Activated CD8-positive, alpha-beta memory T cell treated with anti-CD3 and anti-CD28 coated beads, Interleukin-2, amount 10 ng/mL, durations not matched to agents 7 days and 5 days (primary cell): ENCODE data around the gene JDP2. TPM values are rescaled to one million over a fixed set of nuclear protein-coding genes. Genes with fewer than 3 reads are reported as not detected.

Source experiments
- ATAC-seq: fragments of 150-1000 bp; cut with Tn5 transposase; one replicate; pipeline ENCODE4 v1.10.0; 2021; ENCODE audit warnings: moderate library complexity
- CTCF ChIA-PET: fragments of 350-600 bp; sonication (Branson Sonifier 250); formaldehyde crosslinking; loops from one replicate; lab custom pipeline; 2021; ENCODE audit warnings: antibody characterized with exemption; lab: Charles Lee
- DNase-seq: peaks from one replicate; pipeline ENCODE4 v3.0.0-alpha.2; 2020
- H3K27ac Mint-ChIP-seq: one replicate; pipeline ENCODE4 v1.8.0; 2021; ENCODE audit warnings: mild to moderate bottlenecking, mixed read lengths
- H3K27me3 Mint-ChIP-seq: one replicate; pipeline ENCODE4 v1.8.0; 2021; ENCODE audit warnings: mixed read lengths
- H3K36me3 Mint-ChIP-seq: one replicate; pipeline ENCODE4 v1.8.0; 2021; ENCODE audit warnings: mild to moderate bottlenecking, mixed read lengths
- H3K4me1 Mint-ChIP-seq: one replicate; pipeline ENCODE4 v1.8.0; 2021; ENCODE audit warnings: mixed read lengths
- H3K4me3 Mint-ChIP-seq: one replicate; pipeline ENCODE4 v1.8.0; 2021; ENCODE audit warnings: mild to moderate bottlenecking, moderate library complexity, mixed read lengths
- H3K9me3 Mint-ChIP-seq: one replicate; pipeline ENCODE4 v1.8.0; 2022; ENCODE audit warnings: low read depth, mixed read lengths
- total RNA-seq, 2 experiments: library from RNA; stranded (reverse); gene quantifications; one replicate each; pipeline ENCODE4 v1.2.3, GENCODE V29; 2021

Gene JDP2
- total RNA-seq, 2 experiments from 2014 or later, result 0.75 to 1.1 TPM

GRCh38 chr14:75493592-75494087 is 65.8 kb downstream of the JDP2 start:
- DNase-seq (peak; percentile 40), ATAC-seq (no peak)
- Mint-ChIP-seq H3K27ac (no peak overlapping the region), H3K27me3 (no peaks in the 10 kb centered on the region), H3K36me3 (peaks cover 12% of the 10 kb centered on the region), H3K9me3 (peaks cover 3% of the 10 kb centered on the region), H3K4me3 (no peak overlapping the region), H3K4me1 (peaks cover 74% of the 10 kb centered on the region)
- CTCF ChIA-PET, result interaction anchor here (1.1 to 9.1 kb wide), 5 partner anchors 22 to 188 kb away, joined by 3 to 157 read pairs (median 51); no protein-coding TSS in a partner anchor

- peaks cover 3% of the 10 kb centered on the region for H3K9me3 Mint-ChIP-seq
- H3K4me1 Mint-ChIP-seq, result peaks cover 76% of the 10 kb centered on the region
- DNase-seq (peak; percentile 39), ATAC-seq (no peak)
- peaks cover 11% of the 10 kb centered on the region for H3K36me3 Mint-ChIP-seq
- no peak overlapping the region for H3K4me3 Mint-ChIP-seq
- CTCF ChIA-PET, result interaction anchor here (1.4 to 9.1 kb wide), 6 partner anchors 7 to 187 kb away, joined by 4 to 141 read pairs (median 50); partner anchors contain the start of gene BATF
- H3K27me3 Mint-ChIP-seq, result no peaks in the 10 kb centered on the region
- H3K27ac Mint-ChIP-seq, result peak overlapping the region; percentile 65
Measured at GRCh38 chr14:75494896-75495295, 67.1 kb downstream of the JDP2 start.

GRCh38 chr14:75495399-75495798 is 67.6 kb downstream of the JDP2 start:
- ATAC-seq, result no peak
- peaks cover 73% of the 10 kb centered on the region for H3K4me1 Mint-ChIP-seq
- peak overlapping the region; percentile 65 for H3K27ac Mint-ChIP-seq
- CTCF ChIA-PET, result interaction anchor here (1.0 to 9.1 kb wide), 9 partner anchors 7 to 364 kb away, joined by 3 to 141 read pairs (median 47); partner anchors contain the start of gene BATF
- H3K4me3 Mint-ChIP-seq, result no peak overlapping the region
- no peaks in the 10 kb centered on the region for H3K27me3 Mint-ChIP-seq
- H3K36me3 Mint-ChIP-seq, result peaks cover 10% of the 10 kb centered on the region
- no peak for DNase-seq
- peaks cover 3% of the 10 kb centered on the region for H3K9me3 Mint-ChIP-seq

DNA sequence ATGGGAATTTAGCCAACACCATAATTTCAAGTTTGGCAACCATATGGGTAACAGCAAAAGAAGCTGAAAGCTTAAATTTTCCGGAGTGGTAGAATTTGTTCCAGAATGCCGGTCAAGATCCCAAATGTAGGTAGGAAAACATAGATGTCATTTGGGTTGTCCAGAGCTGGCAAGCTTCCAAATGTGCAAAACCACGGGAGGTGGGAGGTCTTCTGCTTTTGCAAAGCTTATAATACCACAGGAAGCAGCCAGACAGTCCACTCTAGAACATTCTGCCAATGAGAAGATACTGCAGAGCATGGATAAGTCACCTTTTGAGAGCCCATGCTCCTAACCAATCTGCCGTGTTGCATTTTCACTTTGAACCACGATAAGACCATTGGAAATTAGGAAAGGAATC is 68.1 kb downstream of the JDP2 start:
- DNase-seq, result peak; percentile 34
- H3K9me3 Mint-ChIP-seq, result no peaks in the 10 kb centered on the region
- no peaks in the 10 kb centered on the region for H3K27me3 Mint-ChIP-seq
- H3K27ac Mint-ChIP-seq, result peak overlapping the region; percentile 93
- ATAC-seq, result no peak
- peaks cover 6% of the 10 kb centered on the region for H3K36me3 Mint-ChIP-seq
- CTCF ChIA-PET, result interaction anchor here (1.0 to 9.1 kb wide), 11 partner anchors 8 to 364 kb away, joined by 3 to 141 read pairs (median 6); partner anchors contain the start of gene BATF
- no peak overlapping the region for H3K4me3 Mint-ChIP-seq
- peaks cover 70% of the 10 kb centered on the region for H3K4me1 Mint-ChIP-seq

GRCh38 chr14:75496755-75497154 is 68.9 kb downstream of the JDP2 start:
- Mint-ChIP-seq H3K4me3 (no peak overlapping the region), H3K4me1 (peaks cover 74% of the 10 kb centered on the region), H3K27me3 (no peaks in the 10 kb centered on the region), H3K27ac (peak overlapping the region; percentile 93), H3K9me3 (no peaks in the 10 kb centered on the region), H3K36me3 (peaks cover 5% of the 10 kb centered on the region)
- CTCF ChIA-PET, result interaction anchor here (1.2 to 9.1 kb wide), 12 partner anchors 9 to 201 kb away, joined by 3 to 141 read pairs (median 5); partner anchors contain the start of gene BATF
- DNase-seq, result no peak
- no peak for ATAC-seq

DNA sequence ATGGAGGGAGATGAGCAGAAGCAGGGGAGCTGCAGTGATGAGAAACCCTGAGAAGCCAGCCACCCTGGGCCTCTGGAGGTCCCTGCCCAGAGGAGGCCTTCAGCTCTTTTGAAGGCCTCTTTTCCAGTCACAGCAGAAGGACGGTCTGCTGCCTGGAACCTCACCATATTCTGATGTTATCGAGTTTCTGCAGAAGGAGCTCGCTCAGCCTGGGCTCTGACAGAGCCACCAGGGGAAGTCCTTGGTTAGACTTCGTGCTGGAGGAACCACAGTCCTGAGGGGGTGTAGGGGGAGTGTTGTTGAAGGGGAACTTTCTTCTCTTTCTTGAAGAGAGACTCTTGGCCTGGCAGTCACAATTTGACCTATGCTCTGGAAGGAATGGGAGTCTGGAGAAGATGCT is 69.4 kb downstream of the JDP2 start:
- peaks cover 74% of the 10 kb centered on the region for H3K4me1 Mint-ChIP-seq
- CTCF ChIA-PET, result interaction anchor here (1.2 to 9.1 kb wide), 11 partner anchors 9 to 202 kb away, joined by 3 to 141 read pairs (median 6); partner anchors contain the start of gene BATF
- ATAC-seq, result peak; percentile 73
- peak overlapping the region; percentile 63 for H3K4me3 Mint-ChIP-seq
- H3K27ac Mint-ChIP-seq, result peak overlapping the region; percentile 93
- H3K27me3 Mint-ChIP-seq, result no peaks in the 10 kb centered on the region
- peak; percentile 84 for DNase-seq
- H3K9me3 Mint-ChIP-seq, result no peaks in the 10 kb centered on the region
- H3K36me3 Mint-ChIP-seq, result peaks cover 6% of the 10 kb centered on the region

DNA sequence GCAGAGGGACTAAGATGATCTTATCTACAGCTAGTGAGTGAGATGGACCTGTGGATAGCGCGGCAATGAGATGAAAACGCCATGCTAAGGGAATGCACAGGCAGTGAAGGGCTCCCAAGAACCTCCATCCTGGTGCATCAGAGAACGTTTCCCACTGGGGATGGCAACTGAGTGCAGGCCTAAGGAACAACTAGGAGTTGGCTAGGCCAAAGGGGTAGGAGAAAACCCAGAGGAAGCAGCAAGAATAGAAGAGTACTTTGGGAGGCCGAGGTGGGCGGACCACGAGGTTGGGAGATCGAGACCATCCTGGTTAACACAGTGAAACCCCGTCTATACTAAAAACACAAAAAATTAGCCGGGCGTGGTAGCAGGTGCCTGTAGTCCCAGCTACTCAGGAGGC is 69.9 kb downstream of the JDP2 start:
- H3K9me3 Mint-ChIP-seq, result no peaks in the 10 kb centered on the region
- H3K27me3 Mint-ChIP-seq, result no peaks in the 10 kb centered on the region
- H3K4me1 Mint-ChIP-seq, result peaks cover 74% of the 10 kb centered on the region
- DNase-seq (no peak), ATAC-seq (no peak)
- H3K36me3 Mint-ChIP-seq, result peaks cover 7% of the 10 kb centered on the region
- CTCF ChIA-PET, result interaction anchor here (0.6 to 9.1 kb wide), 11 partner anchors 9 to 190 kb away, joined by 3 to 141 read pairs (median 6); partner anchors contain the start of gene BATF
- peak overlapping the region; percentile 93 for H3K27ac Mint-ChIP-seq
- peak overlapping the region; percentile 63 for H3K4me3 Mint-ChIP-seq

DNA sequence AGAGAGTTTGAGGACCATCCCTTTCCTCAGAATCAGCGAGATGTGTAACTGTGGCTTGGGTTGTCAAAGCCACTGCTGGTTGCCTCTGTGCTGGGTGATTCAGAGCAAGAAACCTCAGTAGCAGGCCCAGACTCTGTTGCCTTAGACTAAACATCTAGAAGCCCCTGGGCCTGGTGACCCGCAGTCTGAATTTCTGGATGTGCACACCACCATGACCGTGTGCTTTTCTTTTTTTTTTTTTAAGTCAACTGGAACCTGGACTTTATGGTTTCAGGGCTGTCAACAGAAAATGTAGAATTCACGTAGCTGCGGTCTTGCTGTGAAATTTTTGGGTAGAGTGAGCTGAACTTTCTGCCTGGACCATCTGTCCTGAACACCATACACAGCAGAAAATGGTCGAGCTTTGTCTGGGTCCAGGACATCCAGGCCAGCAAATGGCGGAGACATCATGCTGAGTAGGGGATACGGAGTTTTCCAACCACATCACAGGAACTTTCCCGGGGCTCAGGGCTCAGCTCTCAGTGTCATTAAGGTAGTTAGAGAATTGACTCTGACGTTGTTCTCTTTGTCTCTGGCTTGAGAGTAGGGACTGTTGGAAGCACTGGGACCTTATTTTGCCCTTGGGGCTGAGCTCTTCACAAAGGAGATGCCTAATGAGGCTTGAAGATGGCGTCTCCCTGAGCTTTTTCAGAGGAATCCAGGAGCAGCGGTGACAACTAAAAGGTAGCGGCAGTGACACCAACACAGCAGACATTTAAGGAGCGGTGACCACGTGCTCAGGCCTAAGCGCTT is 71.5 kb downstream of the JDP2 start:
- peaks cover 66% of the 10 kb centered on the region for H3K4me1 Mint-ChIP-seq
- DNase-seq, result peak; percentile 86
- CTCF ChIA-PET, result interaction anchor here (1.1 to 9.1 kb wide), 10 partner anchors 10 to 368 kb away, joined by 3 to 141 read pairs (median 31); partner anchors contain the start of gene BATF
- peak; percentile 82 for ATAC-seq
- H3K27me3 Mint-ChIP-seq, result no peaks in the 10 kb centered on the region
- peak overlapping the region; percentile 95 for H3K27ac Mint-ChIP-seq
- no peaks in the 10 kb centered on the region for H3K9me3 Mint-ChIP-seq
- H3K4me3 Mint-ChIP-seq, result peak overlapping the region; percentile 33
- peaks cover 7% of the 10 kb centered on the region for H3K36me3 Mint-ChIP-seq

DNA sequence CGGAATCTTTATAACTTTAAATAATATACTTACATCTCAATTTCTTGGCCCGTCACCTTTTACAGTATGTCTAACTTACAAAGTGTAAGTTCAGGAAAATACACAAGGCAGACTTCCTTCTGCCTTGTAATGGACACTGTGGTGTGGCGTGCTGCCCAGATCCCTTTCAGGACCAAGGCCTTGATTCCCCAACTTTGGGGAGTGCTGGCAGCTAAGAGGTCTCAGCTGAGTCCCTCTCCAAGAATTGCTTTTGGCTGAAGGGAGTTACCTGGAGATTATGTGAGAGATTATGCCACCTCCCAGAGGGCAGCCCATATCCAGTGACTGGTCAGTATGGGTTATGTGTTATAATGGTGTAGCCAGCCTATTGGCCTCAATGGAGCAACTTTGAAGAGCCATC is 73.3 kb downstream of the JDP2 start:
- Mint-ChIP-seq H3K4me3 (no peak overlapping the region), H3K36me3 (peaks cover 5% of the 10 kb centered on the region)
- CTCF ChIA-PET, result interaction anchor here (2.3 to 9.1 kb wide), 3 partner anchors 13 to 28 kb away, joined by 7 to 141 read pairs (median 64); no protein-coding TSS in a partner anchor

DNA sequence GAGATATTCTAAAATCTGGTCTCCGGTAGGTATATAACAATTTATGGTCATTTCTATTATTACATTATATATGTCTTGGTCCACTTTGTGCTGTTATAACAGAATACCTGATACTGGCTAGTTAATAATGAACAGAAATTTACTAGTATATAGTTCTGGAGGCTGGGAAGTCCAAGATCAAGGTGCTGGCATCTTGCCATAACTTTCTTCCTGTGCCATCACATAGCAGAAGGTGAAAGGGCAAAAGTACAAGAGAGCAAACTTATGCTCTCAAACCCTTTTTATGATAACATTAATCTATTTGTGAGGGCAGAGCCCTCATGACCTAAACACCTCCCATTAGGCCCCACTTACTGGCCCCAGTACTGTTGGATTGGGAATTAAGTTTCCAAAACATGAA is 76.6 kb downstream of the JDP2 start:
- peaks cover 18% of the 10 kb centered on the region for H3K36me3 Mint-ChIP-seq
- ATAC-seq (no peak), DNase-seq (no peak)
- no peak overlapping the region for H3K4me3 Mint-ChIP-seq
- H3K9me3 Mint-ChIP-seq, result peaks cover 8% of the 10 kb centered on the region
- no peaks in the 10 kb centered on the region for H3K27me3 Mint-ChIP-seq
- no peak overlapping the region for H3K27ac Mint-ChIP-seq
- CTCF ChIA-PET, result no interaction called here
- H3K4me1 Mint-ChIP-seq, result peaks cover 18% of the 10 kb centered on the region

More for the DNA sequence above, 73.3 kb downstream of the JDP2 start:
- H3K4me1 Mint-ChIP-seq, result peaks cover 48% of the 10 kb centered on the region
- ATAC-seq (no peak), DNase-seq (no peak)
- no peaks in the 10 kb centered on the region for H3K9me3 Mint-ChIP-seq
- H3K27ac Mint-ChIP-seq, result no peak overlapping the region
- no peaks in the 10 kb centered on the region for H3K27me3 Mint-ChIP-seq

DNA sequence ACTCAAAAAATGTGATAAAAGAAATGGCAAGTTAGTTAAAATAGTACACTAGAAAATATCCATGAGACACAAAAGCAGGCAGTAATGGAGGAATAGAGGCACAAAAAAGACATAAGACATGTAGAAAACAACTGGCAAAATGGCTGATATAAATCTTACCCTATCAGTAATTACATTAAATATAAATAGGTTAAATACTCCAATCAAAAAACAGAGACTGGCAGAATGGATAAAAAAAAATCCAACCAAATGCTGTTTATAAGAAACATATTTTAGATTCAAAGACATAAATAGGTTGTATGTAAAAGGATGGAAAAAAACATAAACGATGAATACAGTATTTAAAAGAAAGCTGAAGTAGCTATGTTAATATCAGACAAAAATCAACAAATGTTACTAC is 79.1 kb downstream of the JDP2 start:
- DNase-seq, result no peak
- Mint-ChIP-seq H3K27ac (no peak overlapping the region), H3K36me3 (peaks cover 35% of the 10 kb centered on the region), H3K4me3 (no peak overlapping the region), H3K9me3 (peaks cover 16% of the 10 kb centered on the region), H3K27me3 (no peaks in the 10 kb centered on the region), H3K4me1 (peaks cover 5% of the 10 kb centered on the region)
- no peak for ATAC-seq
- CTCF ChIA-PET, result interaction anchor here (0.7 to 2.3 kb wide), 5 partner anchors 8 to 54 kb away, joined by 4 to 5 read pairs (median 4); no protein-coding TSS in a partner anchor

DNA sequence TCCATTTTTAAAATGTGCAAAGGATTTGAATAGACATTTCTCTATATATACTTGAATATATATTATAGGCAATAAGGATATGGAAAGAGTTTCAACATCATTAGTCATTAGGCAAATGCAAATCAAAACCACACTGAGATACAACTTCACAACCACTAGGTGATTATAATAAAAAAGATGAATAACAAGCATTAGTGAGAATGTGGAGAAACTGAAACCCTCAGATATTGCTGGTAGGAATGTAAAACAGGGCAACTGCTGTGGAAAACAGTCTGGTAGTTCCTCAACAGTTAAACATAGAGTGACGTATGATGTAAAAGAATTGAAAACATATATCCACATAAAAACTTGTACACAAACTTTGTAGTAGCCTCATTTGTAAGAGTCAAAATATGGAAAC is 82.7 kb downstream of the JDP2 start:
- no peak overlapping the region for H3K4me3 Mint-ChIP-seq
- DNase-seq, result no peak
- no peak for ATAC-seq
- H3K27ac Mint-ChIP-seq, result no peak overlapping the region
- H3K27me3 Mint-ChIP-seq, result no peaks in the 10 kb centered on the region
- H3K36me3 Mint-ChIP-seq, result peaks cover 38% of the 10 kb centered on the region
- CTCF ChIA-PET, result no interaction called here
- peaks cover 19% of the 10 kb centered on the region for H3K9me3 Mint-ChIP-seq
- peaks cover 21% of the 10 kb centered on the region for H3K4me1 Mint-ChIP-seq

GRCh38 chr14:75511201-75511600 is 83.4 kb downstream of the JDP2 start:
- Mint-ChIP-seq H3K36me3 (peaks cover 35% of the 10 kb centered on the region), H3K27ac (no peak overlapping the region), H3K27me3 (no peaks in the 10 kb centered on the region), H3K9me3 (peaks cover 19% of the 10 kb centered on the region), H3K4me3 (no peak overlapping the region), H3K4me1 (peaks cover 28% of the 10 kb centered on the region)
- ATAC-seq (no peak), DNase-seq (no peak)
- CTCF ChIA-PET, result interaction anchor here (1.0 to 8.9 kb wide), 6 partner anchors 8 to 50 kb away, joined by 3 to 141 read pairs (median 4); no protein-coding TSS in a partner anchor
